Left lung (tissue), 10 donors: ENCODE data around the gene ADNP. TPM values are rescaled to one million over a fixed set of nuclear protein-coding genes. Genes with fewer than 3 reads are reported as not detected.

ENCODE experiments used
- ATAC-seq: fragments of 200-7000 bp; cut with Tn5 transposase; one replicate; pipeline ENCODE4 v1.9.1; 2020; ENCODE audit warnings: moderate library complexity
- DNase-seq, 4 donors: peaks; one replicate each; pipeline ENCODE4 v3.0.0-alpha.2; 2013 to 2020
- H3K27ac ChIP-seq, 2 donors: fragments of 200-600 bp; sonication (generic) in 1 of 2; one replicate each; pipeline versions ENCODE4 v1.5.0 to v1.8.0; 2020 to 2021
- H3K27me3 ChIP-seq, 2 donors: fragments of 200-600 bp; sonication (generic) in 1 of 2; one replicate each; pipeline versions ENCODE4 v1.5.0 to v1.8.0; 2020 to 2021
- H3K36me3 ChIP-seq, 2 donors: fragments of 200-600 bp; sonication (generic) in 1 of 2; one replicate each; pipeline versions ENCODE4 v1.5.0 to v1.8.0; 2020 to 2021
- H3K4me1 ChIP-seq, 2 donors: fragments of 200-600 bp; one replicate each; pipeline ENCODE4 v1.8.0; 2021
- H3K4me3 ChIP-seq, 2 donors: fragments of 200-600 bp; sonication (generic) in 1 of 2; one replicate each; pipeline versions ENCODE4 v1.5.0 to v1.8.0; 2020 to 2021; ENCODE audit warnings: mild to moderate bottlenecking in 1 of 2
- H3K9me3 ChIP-seq, 2 donors: fragments of 200-600 bp; sonication (generic) in 1 of 2; one replicate each; pipeline versions ENCODE4 v1.5.0 to v1.8.0; 2020 to 2021
- CTCF ChIP-seq, 2 donors: fragments of 200-600 bp; sonication (generic) in 1 of 2; IDR thresholded peaks; one replicate each; pipeline versions ENCODE4 v1.5.0 to v1.8.0; 2021; ENCODE audit warnings: antibody characterized with exemption in 2 of 2
- intact Hi-C, 2 donors: fragments of 100-400 bp; cut with DNase I; formaldehyde crosslinking; loops; one replicate each; pipeline versions ENCODE4 v1.11.2 to v1.14.2; 2022
- polyA plus RNA-seq, 6 donors: library from polyadenylated mRNA; unstranded; fragments of 120-200 nt; gene quantifications; one replicate each; pipeline ENCODE4 v1.2.1, GENCODE V29; 2013; ENCODE audit not compliant: insufficient read length in 6 of 6
- total RNA-seq, 2 donors: library from RNA; stranded (reverse); fragmentation: NEBNext Ultra II Directional; extraction: Animal tissue kit (Norgen Biotek cat#: 25700); gene quantifications; one replicate each; pipeline ENCODE4 v1.2.1, GENCODE V29; 2021
- donor health status: DM: no; HTN: yes; CAD: no.
- donor health status: DM: no; HTN: no; CAD: no.

The ADNP gene
- total and polyA plus RNA-seq, 8 donors, result 51.9 to 130 (median 112) TPM

DNA sequence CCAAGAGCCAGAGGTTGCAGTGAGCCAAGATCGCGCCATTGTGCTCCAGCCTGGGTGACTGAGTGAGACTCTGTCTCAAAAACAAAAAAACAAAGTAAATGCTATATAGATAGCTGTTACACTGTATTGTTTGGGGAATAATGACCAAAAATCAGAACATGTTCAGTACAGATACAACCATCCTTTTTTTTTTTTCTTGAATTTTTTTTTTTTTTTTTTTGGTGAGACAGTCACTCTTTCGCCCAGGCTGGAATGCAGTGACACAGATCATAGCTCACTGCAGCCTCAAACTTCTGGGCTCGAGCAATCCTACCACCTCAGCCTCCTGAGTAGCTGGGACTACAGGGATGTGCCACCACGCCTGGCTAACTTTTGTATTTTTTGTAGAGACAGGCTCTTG lies 72.7 kb downstream of the ADNP start:
- H3K27ac ChIP-seq, result no peak overlapping the region
- no peaks in the 10 kb centered on the region for H3K27me3 ChIP-seq
- H3K36me3 ChIP-seq, result no peaks in the 10 kb centered on the region
- H3K4me1 ChIP-seq, result no peaks in the 10 kb centered on the region
- intact Hi-C loops, result no loop called here
- TF ChIP-seq CTCF (IDR thresholded peaks at IDR 0.05), result no peak
- no peaks in the 10 kb centered on the region for H3K9me3 ChIP-seq
- ATAC-seq, result no peak
- no peak overlapping the region for H3K4me3 ChIP-seq
- DNase-seq, result no peak

DNA sequence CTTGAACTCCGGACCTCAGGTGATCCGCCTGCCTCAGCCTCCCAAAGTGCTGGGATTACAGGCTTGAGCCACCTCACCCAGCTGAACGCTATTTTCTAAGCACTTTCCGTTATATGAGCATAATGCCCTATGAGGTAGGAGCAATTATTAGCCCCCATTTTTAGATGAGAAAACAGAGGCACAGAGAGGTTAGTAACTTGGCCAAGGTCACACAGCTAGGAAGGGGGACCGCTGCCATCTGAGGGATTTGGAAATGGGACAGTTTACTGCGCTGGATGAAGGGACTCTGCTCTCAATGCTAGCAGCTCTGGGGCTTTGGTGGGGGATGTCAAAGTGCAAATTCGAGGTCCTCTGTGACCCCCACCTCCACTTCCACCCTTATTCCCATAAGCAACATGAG lies 73.9 kb downstream of the ADNP start:
- DNase-seq (no peak), ATAC-seq (no peak)
- Histone ChIP-seq H3K4me1 (no peaks in the 10 kb centered on the region), H3K27ac (no peak overlapping the region), H3K4me3 (no peak overlapping the region), H3K27me3 (no peaks in the 10 kb centered on the region), H3K36me3 (no peaks in the 10 kb centered on the region), H3K9me3 (no peaks in the 10 kb centered on the region)
- intact Hi-C loops, result no loop called here
- no peak for TF ChIP-seq CTCF (IDR thresholded peaks at IDR 0.05)

- intact Hi-C loops, result no loop called here
- Histone ChIP-seq H3K4me3 (no peak overlapping the region), H3K27ac (no peak overlapping the region), H3K9me3 (no peaks in the 10 kb centered on the region), H3K27me3 (peaks cover 0 to 4% of the 10 kb centered on the region in 2 donors), H3K36me3 (no peaks in the 10 kb centered on the region), H3K4me1 (no peaks in the 10 kb centered on the region)
- DNase-seq (no peak), ATAC-seq (no peak)
- TF ChIP-seq CTCF (IDR thresholded peaks at IDR 0.05), result no peak
These were observed 74.7 kb downstream of the ADNP start for GRCh38 chr20:50856475-50857041.

GRCh38 chr20:50855498-50856474 lies 75.5 kb downstream of the ADNP start:
- no peak for TF ChIP-seq CTCF (IDR thresholded peaks at IDR 0.05)
- ATAC-seq, result no peak
- Histone ChIP-seq H3K9me3 (no peaks in the 10 kb centered on the region), H3K27me3 (peaks cover 0 to 10% of the 10 kb centered on the region in 2 donors), H3K27ac (no peak overlapping the region), H3K4me1 (no peaks in the 10 kb centered on the region), H3K36me3 (no peaks in the 10 kb centered on the region), H3K4me3 (no peak overlapping the region)
- DNase-seq, result no peak
- intact Hi-C loops, result no loop called here

GRCh38 chr20:50854506-50855249 lies 76.6 kb downstream of the ADNP start:
- Histone ChIP-seq H3K4me3 (no peak overlapping the region), H3K36me3 (no peaks in the 10 kb centered on the region), H3K27me3 (peaks cover 0 to 10% of the 10 kb centered on the region in 2 donors), H3K4me1 (no peaks in the 10 kb centered on the region), H3K9me3 (no peaks in the 10 kb centered on the region), H3K27ac (no peak overlapping the region)
- intact Hi-C loops, result no loop called here
- DNase-seq (no peak), ATAC-seq (no peak)
- no peak for TF ChIP-seq CTCF (IDR thresholded peaks at IDR 0.05)
